Liver (tissue), 9 donors: ENCODE measurements around the gene TRAPPC3L. TPM values are rescaled to one million over a fixed set of nuclear protein-coding genes. Genes with fewer than 3 reads are reported as not detected.

Experiments
- DNase-seq: peaks from one replicate; pipeline ENCODE4 v3.0.0-alpha.2; 2017; ENCODE audit warnings: low spot score
- H3K27ac ChIP-seq, 2 donors: one replicate each; pipeline ENCODE4 v1.7.0; 2013; ENCODE audit warnings: inconsistent platforms in 2 of 2, low read length in 2 of 2, control low read depth in 1 of 2, low read depth in 1 of 2, mild to moderate bottlenecking in 1 of 2
- H3K27me3 ChIP-seq, 4 donors: one replicate each; pipeline versions ENCODE4 v1.6.1 to v1.7.0; 2013; ENCODE audit warnings: low read length in 3 of 4, inconsistent platforms in 1 of 4, mild to moderate bottlenecking in 1 of 4, moderate library complexity in 1 of 4; ENCODE audit not compliant: control insufficient read depth in 4 of 4, insufficient read depth in 4 of 4
- H3K36me3 ChIP-seq, 4 donors: one replicate each; pipeline versions ENCODE4 v1.6.1 to v1.7.0; 2013; ENCODE audit warnings: low read length in 3 of 4, mild to moderate bottlenecking in 3 of 4, low read depth in 1 of 4, moderate library complexity in 1 of 4; ENCODE audit not compliant: control insufficient read depth in 4 of 4, insufficient read depth in 3 of 4
- H3K4me1 ChIP-seq, 4 donors: one replicate each; pipeline versions ENCODE4 v1.6.1 to v1.7.0; 2013; ENCODE audit warnings: low read length in 3 of 4, mild to moderate bottlenecking in 3 of 4, moderate library complexity in 1 of 4; ENCODE audit not compliant: control insufficient read depth in 4 of 4, insufficient read depth in 4 of 4
- H3K4me3 ChIP-seq, 3 donors: one replicate each; pipeline versions ENCODE4 v1.6.1 to v1.7.0; 2013; ENCODE audit warnings: low read length in 3 of 3, control low read depth in 1 of 3, low read depth in 1 of 3, mild to moderate bottlenecking in 1 of 3
- H3K9ac ChIP-seq, 2 donors: one replicate each; pipeline ENCODE4 v1.7.0; 2013; ENCODE audit warnings: low read length in 2 of 2, mild to moderate bottlenecking in 2 of 2, moderate library complexity in 2 of 2, control low read depth in 1 of 2, low read depth in 1 of 2
- H3K9me3 ChIP-seq, 4 donors: one replicate each; pipeline versions ENCODE4 v1.6.1 to v1.7.0; 2013; ENCODE audit warnings: low read length in 3 of 4; ENCODE audit not compliant: control insufficient read depth in 4 of 4
- NR2F2 ChIP-seq: IDR thresholded peaks from 2 replicates; pipeline ENCODE4 v1.6.1; 2016; ENCODE audit warnings: antibody characterized with exemption
- RXRA ChIP-seq, 2 donors: IDR thresholded peaks; 2 replicates each; pipeline ENCODE4 v1.6.1; 2017 to 2018; ENCODE audit warnings: antibody characterized with exemption in 2 of 2, mild to moderate bottlenecking in 1 of 2
- SP1 ChIP-seq: IDR thresholded peaks from 2 replicates; pipeline ENCODE4 v1.6.1; 2018; ENCODE audit warnings: antibody characterized with exemption, mild to moderate bottlenecking
- TAF1 ChIP-seq: conservative IDR thresholded peaks from 2 replicates; pipeline ENCODE4 v1.6.1; 2016; ENCODE audit warnings: antibody characterized with exemption, mild to moderate bottlenecking
- WGBS: extraction: QIAGEN DNeasy Blood & Tissue Kit; methylation state at CpG from one replicate; pipeline ENCODE4 v1.1.7; 2013; 5-methylcytosine and 5-hydroxymethylcytosine counted together
- polyA plus RNA-seq, 2 donors: library from polyadenylated mRNA; stranded (reverse) in 1 of 2; unstranded in 1 of 2; fragments of 200-250 nt in 1 of 2; fragments of >200 nt in 1 of 2; fragmentation: Nextera tagmentation in 1 of 2; extraction: Ambion mirVana in 1 of 2; gene quantifications; one replicate each; pipeline versions ENCODE4 v1.2.1 to v1.2.3, GENCODE V29; 2013 to 2015
- total RNA-seq, 2 donors: library from RNA; depleted of rRNA; stranded (reverse); fragments of >200 nt; gene quantifications; one replicate each; pipeline ENCODE4 v1.2.3, GENCODE V29; 2014
- TF ChIP-seq, protein P1 (sequence below): IDR thresholded peaks from 2 replicates; pipeline ENCODE4 v1.6.1; 2016; ENCODE audit warnings: antibody characterized with exemption
- TF ChIP-seq, protein P2 (sequence below): IDR thresholded peaks from 2 replicates; pipeline ENCODE4 v1.6.1; 2016; ENCODE audit warnings: antibody characterized with exemption
- TF ChIP-seq, protein P3 (sequence below): fragments of 150-350 bp; IDR thresholded peaks from 2 replicates; pipeline ENCODE4 v1.5.1; 2017; ENCODE audit warnings: improper control_type of control experiment, low read depth, low read length; ENCODE audit not compliant: missing input control
- TF ChIP-seq, protein P4 (sequence below): IDR thresholded peaks from 2 replicates; pipeline ENCODE4 v1.6.1; 2016; ENCODE audit warnings: antibody characterized with exemption, mild to moderate bottlenecking
- TF ChIP-seq, protein P5 (sequence below): IDR thresholded peaks from 2 replicates; pipeline ENCODE4 v1.6.1; 2016; ENCODE audit warnings: antibody characterized with exemption
- donor health status: healthy.
- donor health status: healthy.
- donor health status: healthy.
- donor health status: healthy.
- donor health status: healthy.

TRAPPC3L gene
- total and polyA plus RNA-seq, 4 donors, result 0.08 to 0.21 (median 0.16) TPM

DNA sequence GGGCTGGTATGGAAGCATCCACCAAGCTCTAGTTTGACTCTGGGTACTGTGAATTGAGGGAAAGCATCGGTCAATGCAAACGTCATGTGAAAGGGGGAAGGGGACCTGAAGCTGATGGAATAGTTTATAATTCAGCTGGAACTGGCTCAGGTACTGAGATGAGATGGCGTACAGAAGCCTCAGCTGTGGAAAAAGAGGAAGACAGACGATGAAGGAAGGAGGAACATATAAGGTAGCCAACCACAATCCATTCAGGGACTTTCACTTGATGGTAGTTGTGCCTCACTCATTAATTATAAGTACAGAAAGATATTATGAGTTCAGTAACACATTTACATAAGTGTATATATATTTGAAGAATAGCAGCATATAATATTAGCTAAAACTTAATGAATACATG, 31.4 kb downstream of the TRAPPC3L start (continued):
- TF ChIP-seq, protein P1, sequence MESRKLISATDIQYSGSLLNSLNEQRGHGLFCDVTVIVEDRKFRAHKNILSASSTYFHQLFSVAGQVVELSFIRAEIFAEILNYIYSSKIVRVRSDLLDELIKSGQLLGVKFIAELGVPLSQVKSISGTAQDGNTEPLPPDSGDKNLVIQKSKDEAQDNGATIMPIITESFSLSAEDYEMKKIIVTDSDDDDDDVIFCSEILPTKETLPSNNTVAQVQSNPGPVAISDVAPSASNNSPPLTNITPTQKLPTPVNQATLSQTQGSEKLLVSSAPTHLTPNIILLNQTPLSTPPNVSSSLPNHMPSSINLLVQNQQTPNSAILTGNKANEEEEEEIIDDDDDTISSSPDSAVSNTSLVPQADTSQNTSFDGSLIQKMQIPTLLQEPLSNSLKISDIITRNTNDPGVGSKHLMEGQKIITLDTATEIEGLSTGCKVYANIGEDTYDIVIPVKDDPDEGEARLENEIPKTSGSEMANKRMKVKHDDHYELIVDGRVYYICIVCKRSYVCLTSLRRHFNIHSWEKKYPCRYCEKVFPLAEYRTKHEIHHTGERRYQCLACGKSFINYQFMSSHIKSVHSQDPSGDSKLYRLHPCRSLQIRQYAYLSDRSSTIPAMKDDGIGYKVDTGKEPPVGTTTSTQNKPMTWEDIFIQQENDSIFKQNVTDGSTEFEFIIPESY, result no peak

DNA sequence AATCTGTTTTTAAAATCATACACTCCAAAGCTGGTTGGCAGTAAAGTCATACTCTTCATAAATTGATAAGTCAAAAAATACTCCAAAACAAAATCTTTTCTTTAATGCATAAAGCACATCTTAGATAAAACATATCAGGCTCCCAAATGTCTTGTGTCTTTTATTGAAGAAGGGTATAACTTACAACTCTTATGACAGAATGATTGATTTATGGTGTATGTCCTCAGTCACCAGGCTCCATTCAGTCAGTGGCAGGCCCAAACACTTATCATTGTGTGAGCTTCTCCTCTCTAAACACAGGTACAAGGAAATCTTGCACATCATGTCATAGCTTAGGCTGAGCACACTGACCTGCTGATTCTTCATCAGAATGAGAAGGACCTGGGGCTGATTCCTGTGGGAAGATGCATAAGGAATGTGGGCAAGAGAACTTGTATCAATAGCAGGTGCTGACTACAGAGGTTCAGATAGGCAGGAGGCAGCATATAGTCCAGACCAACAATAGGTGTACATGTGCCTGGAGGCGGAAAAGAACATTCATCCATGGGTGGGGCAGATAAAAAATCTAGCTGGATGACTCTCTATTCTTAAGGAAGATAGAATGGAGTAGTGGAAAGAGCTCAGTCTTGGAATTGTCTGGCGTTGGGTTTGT, 32.1 kb downstream of the TRAPPC3L start:
- Histone ChIP-seq H3K27ac (no peak overlapping the region), H3K9ac (no peak overlapping the region)

More for the DNA sequence above, 32.1 kb downstream of the TRAPPC3L start:
- Histone ChIP-seq H3K36me3 (no peaks in the 10 kb centered on the region), H3K27me3 (no peaks in the 10 kb centered on the region), H3K4me1 (no peaks in the 10 kb centered on the region), H3K9me3 (peaks cover 0 to 4% (median 0%) of the 10 kb centered on the region in 4 donors), H3K4me3 (no peak overlapping the region)
- TF ChIP-seq, protein P1, result no peak
- TF ChIP-seq, protein P2, sequence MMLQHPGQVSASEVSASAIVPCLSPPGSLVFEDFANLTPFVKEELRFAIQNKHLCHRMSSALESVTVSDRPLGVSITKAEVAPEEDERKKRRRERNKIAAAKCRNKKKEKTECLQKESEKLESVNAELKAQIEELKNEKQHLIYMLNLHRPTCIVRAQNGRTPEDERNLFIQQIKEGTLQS, result no peak
- TF ChIP-seq, protein P3, sequence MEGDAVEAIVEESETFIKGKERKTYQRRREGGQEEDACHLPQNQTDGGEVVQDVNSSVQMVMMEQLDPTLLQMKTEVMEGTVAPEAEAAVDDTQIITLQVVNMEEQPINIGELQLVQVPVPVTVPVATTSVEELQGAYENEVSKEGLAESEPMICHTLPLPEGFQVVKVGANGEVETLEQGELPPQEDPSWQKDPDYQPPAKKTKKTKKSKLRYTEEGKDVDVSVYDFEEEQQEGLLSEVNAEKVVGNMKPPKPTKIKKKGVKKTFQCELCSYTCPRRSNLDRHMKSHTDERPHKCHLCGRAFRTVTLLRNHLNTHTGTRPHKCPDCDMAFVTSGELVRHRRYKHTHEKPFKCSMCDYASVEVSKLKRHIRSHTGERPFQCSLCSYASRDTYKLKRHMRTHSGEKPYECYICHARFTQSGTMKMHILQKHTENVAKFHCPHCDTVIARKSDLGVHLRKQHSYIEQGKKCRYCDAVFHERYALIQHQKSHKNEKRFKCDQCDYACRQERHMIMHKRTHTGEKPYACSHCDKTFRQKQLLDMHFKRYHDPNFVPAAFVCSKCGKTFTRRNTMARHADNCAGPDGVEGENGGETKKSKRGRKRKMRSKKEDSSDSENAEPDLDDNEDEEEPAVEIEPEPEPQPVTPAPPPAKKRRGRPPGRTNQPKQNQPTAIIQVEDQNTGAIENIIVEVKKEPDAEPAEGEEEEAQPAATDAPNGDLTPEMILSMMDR, result no peak
- TF ChIP-seq RXRA (IDR thresholded peaks at IDR 0.05), result no peak
- TF ChIP-seq, protein P4, sequence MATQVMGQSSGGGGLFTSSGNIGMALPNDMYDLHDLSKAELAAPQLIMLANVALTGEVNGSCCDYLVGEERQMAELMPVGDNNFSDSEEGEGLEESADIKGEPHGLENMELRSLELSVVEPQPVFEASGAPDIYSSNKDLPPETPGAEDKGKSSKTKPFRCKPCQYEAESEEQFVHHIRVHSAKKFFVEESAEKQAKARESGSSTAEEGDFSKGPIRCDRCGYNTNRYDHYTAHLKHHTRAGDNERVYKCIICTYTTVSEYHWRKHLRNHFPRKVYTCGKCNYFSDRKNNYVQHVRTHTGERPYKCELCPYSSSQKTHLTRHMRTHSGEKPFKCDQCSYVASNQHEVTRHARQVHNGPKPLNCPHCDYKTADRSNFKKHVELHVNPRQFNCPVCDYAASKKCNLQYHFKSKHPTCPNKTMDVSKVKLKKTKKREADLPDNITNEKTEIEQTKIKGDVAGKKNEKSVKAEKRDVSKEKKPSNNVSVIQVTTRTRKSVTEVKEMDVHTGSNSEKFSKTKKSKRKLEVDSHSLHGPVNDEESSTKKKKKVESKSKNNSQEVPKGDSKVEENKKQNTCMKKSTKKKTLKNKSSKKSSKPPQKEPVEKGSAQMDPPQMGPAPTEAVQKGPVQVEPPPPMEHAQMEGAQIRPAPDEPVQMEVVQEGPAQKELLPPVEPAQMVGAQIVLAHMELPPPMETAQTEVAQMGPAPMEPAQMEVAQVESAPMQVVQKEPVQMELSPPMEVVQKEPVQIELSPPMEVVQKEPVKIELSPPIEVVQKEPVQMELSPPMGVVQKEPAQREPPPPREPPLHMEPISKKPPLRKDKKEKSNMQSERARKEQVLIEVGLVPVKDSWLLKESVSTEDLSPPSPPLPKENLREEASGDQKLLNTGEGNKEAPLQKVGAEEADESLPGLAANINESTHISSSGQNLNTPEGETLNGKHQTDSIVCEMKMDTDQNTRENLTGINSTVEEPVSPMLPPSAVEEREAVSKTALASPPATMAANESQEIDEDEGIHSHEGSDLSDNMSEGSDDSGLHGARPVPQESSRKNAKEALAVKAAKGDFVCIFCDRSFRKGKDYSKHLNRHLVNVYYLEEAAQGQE, result no peak
- TF ChIP-seq TAF1, result no peak
- TF ChIP-seq, protein P5, sequence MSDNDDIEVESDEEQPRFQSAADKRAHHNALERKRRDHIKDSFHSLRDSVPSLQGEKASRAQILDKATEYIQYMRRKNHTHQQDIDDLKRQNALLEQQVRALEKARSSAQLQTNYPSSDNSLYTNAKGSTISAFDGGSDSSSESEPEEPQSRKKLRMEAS, result no peak
- no peak for TF ChIP-seq SP1
- no peak for TF ChIP-seq NR2F2
- no peak for DNase-seq
- 91% methylated on average over 2 of the region's 2 CpGs for WGBS
